GM12872 (cell line): ENCODE data around the gene PDE4B.

Source experiments
- CTCF ChIP-seq: IDR thresholded peaks from 3 replicates; pipeline ENCODE4 v1.5.1; 2011; ENCODE audit warnings: low read depth, mild to moderate bottlenecking, low read length, moderate library complexity; ENCODE audit not compliant: insufficient read depth

Gene PDE4B

GRCh38 chr1:65844821-65845534 is 52.3 kb downstream of the PDE4B start:
- no peak for TF ChIP-seq CTCF

- TF ChIP-seq CTCF, result no peak
These were observed 52.9 kb downstream of the PDE4B start for GRCh38 chr1:65845535-65846060.

GRCh38 chr1:65846866-65847265 is 54.2 kb downstream of the PDE4B start:
- TF ChIP-seq CTCF, result no peak

- TF ChIP-seq CTCF, result no peak
These were observed 57.6 kb downstream of the PDE4B start for GRCh38 chr1:65850281-65850680.

GRCh38 chr1:65866439-65866838 is 73.7 kb downstream of the PDE4B start:
- TF ChIP-seq CTCF, result no peak

- no peak for TF ChIP-seq CTCF
These were observed 79.6 kb downstream of the PDE4B start for GRCh38 chr1:65872301-65872700.

- TF ChIP-seq CTCF, result no peak
These were observed 87.9 kb downstream of the PDE4B start for GRCh38 chr1:65880611-65881010.
